ENCODE data around the gene COL5A2.

The COL5A2 gene

DNA sequence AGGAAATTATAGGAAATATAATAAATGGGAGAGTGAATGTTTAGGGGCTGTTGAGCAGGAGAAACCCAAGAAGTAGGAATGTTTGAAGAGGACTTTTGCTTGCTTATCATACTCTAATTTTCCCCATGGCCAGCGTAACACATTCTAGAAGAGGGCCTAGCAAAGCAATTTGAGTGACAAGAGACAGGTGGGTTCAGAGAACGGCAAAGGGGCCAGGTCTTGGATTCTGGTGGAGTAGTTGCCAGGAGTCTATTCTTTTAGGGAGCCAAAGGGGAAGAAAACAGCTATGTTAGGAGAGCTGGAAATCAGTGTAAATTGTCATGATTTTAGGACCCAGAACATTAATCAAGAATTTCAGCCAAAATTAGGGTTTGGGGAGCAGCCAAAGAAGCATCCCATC, 96.5 kb downstream of the COL5A2 start:
- no peaks in the 10 kb centered on the region for H3K4me1 Mint-ChIP-seq (ENCODE audit: low read depth)
- H3K36me3 Mint-ChIP-seq (ENCODE audit: low read depth), result peaks cover 4% of the 10 kb centered on the region
- H3K9me3 Mint-ChIP-seq, result no peaks in the 10 kb centered on the region
- H3K27me3 Mint-ChIP-seq, result no peaks in the 10 kb centered on the region
- H3K27ac Mint-ChIP-seq, result no peak overlapping the region
- no peak overlapping the region for H3K4me3 Mint-ChIP-seq

DNA sequence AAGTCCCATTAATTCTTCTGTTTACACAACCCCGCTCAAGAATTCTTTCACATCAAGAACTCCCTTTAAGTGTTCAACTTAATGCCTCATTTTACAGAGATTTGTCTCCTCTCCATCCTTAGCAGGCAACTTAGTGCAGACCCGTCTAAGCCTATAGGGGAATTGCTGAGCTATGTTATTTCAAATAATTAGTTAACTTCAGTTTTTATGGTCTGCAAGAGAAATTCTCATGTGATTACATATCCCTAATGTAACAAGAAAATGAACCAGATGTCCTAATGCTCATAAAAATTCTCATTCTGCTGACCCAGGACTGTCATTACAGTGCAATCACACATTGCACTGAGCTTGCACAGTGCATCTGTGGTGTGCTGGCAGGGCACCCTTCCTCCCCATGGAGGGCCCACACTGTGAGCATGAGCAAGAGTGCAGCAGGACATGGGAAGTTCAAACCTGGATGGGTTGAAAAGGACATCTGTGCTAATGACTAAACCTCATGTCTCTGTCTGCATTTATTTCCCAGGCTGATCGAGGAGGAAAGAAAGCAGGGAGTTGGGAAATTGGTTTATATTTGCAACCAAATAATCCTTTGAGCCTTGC, 97.1 kb downstream of the COL5A2 start:
- H3K36me3 Mint-ChIP-seq (ENCODE audit: low read depth), result peaks cover 4% of the 10 kb centered on the region
- no peaks in the 10 kb centered on the region for H3K27me3 Mint-ChIP-seq
- H3K27ac Mint-ChIP-seq, result no peak overlapping the region
- no peaks in the 10 kb centered on the region for H3K4me1 Mint-ChIP-seq (ENCODE audit: low read depth)
- H3K4me3 Mint-ChIP-seq, result no peak overlapping the region
- no peaks in the 10 kb centered on the region for H3K9me3 Mint-ChIP-seq

DNA sequence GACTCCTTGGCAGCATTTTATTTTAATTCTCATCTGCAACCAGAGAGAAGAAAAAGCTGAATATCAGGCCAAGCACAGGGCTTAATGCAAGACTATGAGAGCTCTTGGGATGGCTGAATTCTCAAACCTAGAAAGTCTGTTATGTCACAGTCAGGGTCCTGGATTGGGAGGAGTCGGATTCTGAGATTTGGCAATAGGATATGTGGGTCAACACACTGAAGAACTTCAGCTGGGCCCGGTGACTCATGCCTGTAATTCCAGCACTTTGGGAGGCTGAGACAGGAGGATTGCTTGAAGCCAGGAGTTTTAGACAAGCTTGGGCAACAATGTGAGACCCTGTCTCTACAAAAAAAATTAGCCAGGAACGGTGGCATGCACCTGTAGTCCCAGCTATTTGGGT, 103.0 kb downstream of the COL5A2 start:
- Mint-ChIP-seq H3K4me1 (ENCODE audit: low read depth) (no peaks in the 10 kb centered on the region), H3K4me3 (no peak overlapping the region), H3K36me3 (ENCODE audit: low read depth) (peaks cover 4% of the 10 kb centered on the region), H3K27ac (no peak overlapping the region), H3K27me3 (no peaks in the 10 kb centered on the region), H3K9me3 (no peaks in the 10 kb centered on the region)

DNA sequence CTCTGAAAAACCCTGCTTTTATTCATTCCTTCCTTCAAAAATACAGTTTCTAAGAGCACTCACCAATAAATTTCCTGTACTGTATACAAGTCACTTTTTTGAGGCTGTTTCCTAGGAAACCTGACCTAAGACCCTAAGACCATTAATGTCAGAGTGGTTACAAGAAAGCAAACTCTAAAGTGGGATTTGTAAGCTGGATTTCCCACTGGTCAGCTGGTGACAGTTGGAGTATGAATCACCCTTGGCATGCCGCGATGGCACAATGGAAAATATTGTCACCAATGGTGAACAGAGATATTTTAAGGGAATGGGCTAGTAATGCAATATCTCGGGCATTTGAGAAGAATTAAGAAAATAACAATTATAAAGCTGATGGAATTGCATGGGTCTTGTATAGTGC, 103.4 kb downstream of the COL5A2 start:
- Mint-ChIP-seq H3K4me1 (ENCODE audit: low read depth) (no peaks in the 10 kb centered on the region), H3K27ac (no peak overlapping the region), H3K27me3 (no peaks in the 10 kb centered on the region)

DNA sequence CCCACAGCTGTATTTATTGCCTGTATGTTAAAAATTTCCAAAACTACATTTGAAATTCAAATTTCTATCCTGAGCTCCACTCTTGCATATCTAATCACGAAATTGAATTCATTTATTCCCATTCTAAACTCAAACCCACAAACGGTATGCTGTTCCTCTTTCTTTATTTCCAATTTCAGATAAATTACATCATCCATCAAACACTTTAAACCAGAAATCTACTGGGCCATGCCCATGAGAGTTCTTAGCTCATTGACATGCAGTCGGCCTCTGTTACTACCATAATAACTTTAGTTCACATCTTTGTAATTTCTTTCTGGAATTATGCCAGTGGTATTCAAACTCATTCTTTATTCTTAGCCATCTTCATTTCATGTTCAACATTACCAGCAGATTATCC, 105.1 kb downstream of the COL5A2 start:
- H3K36me3 Mint-ChIP-seq (ENCODE audit: low read depth), result peaks cover 4% of the 10 kb centered on the region
- no peak overlapping the region for H3K27ac Mint-ChIP-seq
- no peaks in the 10 kb centered on the region for H3K27me3 Mint-ChIP-seq
- no peaks in the 10 kb centered on the region for H3K4me1 Mint-ChIP-seq (ENCODE audit: low read depth)
- no peaks in the 10 kb centered on the region for H3K9me3 Mint-ChIP-seq
- no peak overlapping the region for H3K4me3 Mint-ChIP-seq

More for the DNA sequence above, 103.4 kb downstream of the COL5A2 start:
- peaks cover 4% of the 10 kb centered on the region for H3K36me3 Mint-ChIP-seq (ENCODE audit: low read depth)
- no peak overlapping the region for H3K4me3 Mint-ChIP-seq
- H3K9me3 Mint-ChIP-seq, result no peaks in the 10 kb centered on the region

DNA sequence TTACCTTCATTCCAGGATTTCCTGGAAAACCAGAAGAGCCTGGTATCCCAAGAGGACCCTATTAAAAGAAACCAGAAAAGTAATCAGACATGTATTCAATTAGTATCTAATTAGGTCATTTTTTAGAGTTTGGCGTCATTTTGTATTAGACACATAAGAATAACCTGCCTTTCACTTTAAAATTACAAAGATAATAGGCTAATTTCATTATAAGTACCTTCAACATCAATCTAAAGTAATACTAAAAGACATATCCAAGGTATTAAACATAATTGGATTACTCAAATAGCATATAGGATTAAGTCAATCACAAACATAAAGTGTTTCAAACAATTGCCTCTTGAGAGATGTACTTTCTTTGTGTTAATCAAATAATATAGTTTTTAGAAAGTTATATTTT, 107.5 kb downstream of the COL5A2 start:
- Mint-ChIP-seq H3K4me3 (no peak overlapping the region), H3K36me3 (ENCODE audit: low read depth) (peaks cover 4% of the 10 kb centered on the region), H3K4me1 (ENCODE audit: low read depth) (no peaks in the 10 kb centered on the region), H3K9me3 (no peaks in the 10 kb centered on the region), H3K27ac (no peak overlapping the region), H3K27me3 (no peaks in the 10 kb centered on the region)

DNA sequence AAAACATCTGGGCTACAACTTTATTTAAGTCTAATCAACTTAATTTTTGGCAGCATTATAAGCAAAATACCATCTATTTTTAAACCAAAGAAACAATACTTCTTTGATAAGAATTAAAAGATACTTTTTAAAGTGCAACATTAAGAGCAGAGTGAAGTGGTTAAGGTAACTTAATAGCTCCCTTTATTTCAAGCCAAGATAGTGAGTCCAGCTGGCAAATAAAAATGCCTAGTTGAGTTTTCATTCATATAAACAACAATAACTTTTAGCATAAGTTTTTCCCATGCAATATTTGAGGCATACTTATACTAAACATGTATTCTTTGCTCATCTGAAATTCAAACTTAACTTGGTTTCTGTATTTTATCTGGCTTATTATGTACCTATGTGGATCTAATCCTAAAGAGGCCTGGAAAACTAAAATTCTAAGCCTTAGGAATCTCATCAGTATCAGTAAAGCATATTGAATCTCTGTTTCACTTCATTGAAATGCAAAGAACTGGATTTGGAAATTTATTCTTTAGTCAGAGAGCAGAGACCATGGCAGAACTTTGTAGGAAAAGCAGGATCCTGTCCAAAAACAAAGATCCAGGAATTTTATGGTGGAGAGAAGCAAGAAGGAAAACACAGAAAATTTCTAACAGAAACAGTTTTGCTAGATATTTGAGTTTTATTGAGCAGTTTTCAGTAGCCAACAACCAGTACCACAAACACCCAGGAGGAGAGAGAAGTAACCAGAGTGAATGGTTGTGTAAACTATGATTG, 109.5 kb downstream of the COL5A2 start:
- Mint-ChIP-seq H3K4me3 (no peak overlapping the region), H3K4me1 (ENCODE audit: low read depth) (no peaks in the 10 kb centered on the region), H3K9me3 (no peaks in the 10 kb centered on the region), H3K27me3 (no peaks in the 10 kb centered on the region), H3K27ac (no peak overlapping the region), H3K36me3 (ENCODE audit: low read depth) (peaks cover 8% of the 10 kb centered on the region)

DNA sequence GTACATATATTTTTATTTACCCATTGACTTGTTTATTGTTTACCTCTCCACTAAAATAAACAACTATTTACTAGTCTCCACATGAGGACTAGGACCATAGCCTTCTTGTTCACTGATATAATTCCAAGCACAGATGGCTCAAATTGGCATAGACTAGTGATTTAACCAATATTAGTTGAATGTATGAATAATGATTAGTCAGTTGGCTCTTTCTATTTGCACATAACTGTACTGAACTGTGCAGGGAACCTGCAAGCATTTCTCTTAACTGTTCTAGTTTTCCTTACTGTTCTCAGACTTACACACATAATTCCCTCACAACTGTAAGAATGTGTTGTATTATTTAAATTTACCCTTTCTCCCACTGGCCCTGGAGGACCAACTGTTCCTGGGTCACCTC, 113.5 kb downstream of the COL5A2 start:
- no peaks in the 10 kb centered on the region for H3K4me1 Mint-ChIP-seq (ENCODE audit: low read depth)
- H3K9me3 Mint-ChIP-seq, result no peaks in the 10 kb centered on the region
- no peaks in the 10 kb centered on the region for H3K27me3 Mint-ChIP-seq
- H3K36me3 Mint-ChIP-seq (ENCODE audit: low read depth), result peaks cover 4% of the 10 kb centered on the region
- no peak overlapping the region for H3K4me3 Mint-ChIP-seq
- no peak overlapping the region for H3K27ac Mint-ChIP-seq

DNA sequence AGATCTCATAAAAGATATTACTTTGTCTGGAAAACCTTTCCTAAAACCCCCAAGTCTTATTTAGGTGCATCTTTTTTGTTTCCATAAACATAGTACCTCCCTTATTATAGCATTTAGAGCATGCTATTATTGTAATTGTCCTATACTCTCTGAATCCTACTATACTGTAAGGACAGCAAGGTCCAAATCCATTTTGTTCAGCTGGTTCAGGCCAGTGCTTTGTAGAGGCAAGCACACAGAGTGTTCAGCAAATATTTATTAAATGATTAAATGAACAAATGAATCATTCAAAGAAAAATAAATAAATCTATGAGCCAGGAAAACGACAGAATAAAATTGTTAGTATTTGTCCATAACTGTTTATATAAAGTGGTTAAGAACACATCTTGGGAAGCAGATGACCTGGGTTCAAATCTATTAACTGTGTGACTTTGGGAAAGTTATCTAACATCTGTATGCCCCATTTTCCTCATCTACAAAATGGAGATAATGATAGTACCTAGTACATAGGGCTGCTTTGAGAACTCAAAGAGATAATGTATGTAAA, 119.4 kb downstream of the COL5A2 start:
- Mint-ChIP-seq H3K4me3 (no peak overlapping the region), H3K9me3 (no peaks in the 10 kb centered on the region), H3K27ac (no peak overlapping the region), H3K27me3 (no peaks in the 10 kb centered on the region), H3K4me1 (ENCODE audit: low read depth) (no peaks in the 10 kb centered on the region), H3K36me3 (ENCODE audit: low read depth) (no peaks in the 10 kb centered on the region)

DNA sequence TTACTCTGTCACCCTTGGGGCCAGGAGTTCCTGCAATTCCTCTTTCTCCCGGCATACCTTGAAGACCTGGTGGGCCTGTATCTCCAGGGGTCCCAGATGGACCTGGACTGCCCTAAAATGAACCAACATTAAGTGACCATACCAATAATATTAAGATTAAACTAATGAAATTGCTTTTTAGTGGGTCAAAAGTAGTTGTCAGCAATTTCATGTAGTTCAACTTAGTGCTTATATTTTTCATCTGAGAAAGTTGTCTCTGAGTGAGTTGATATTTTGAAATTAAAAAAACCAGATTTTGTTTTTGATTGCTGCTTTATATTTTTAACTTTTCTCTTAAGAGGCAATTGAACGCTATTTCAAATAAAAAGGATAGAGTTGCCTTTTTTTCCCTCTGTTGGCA, 122.2 kb downstream of the COL5A2 start:
- H3K27me3 Mint-ChIP-seq, result no peaks in the 10 kb centered on the region
- H3K4me1 Mint-ChIP-seq (ENCODE audit: low read depth), result no peaks in the 10 kb centered on the region
- H3K9me3 Mint-ChIP-seq, result no peaks in the 10 kb centered on the region
- H3K4me3 Mint-ChIP-seq, result no peak overlapping the region
- no peak overlapping the region for H3K27ac Mint-ChIP-seq
- no peaks in the 10 kb centered on the region for H3K36me3 Mint-ChIP-seq (ENCODE audit: low read depth)

DNA sequence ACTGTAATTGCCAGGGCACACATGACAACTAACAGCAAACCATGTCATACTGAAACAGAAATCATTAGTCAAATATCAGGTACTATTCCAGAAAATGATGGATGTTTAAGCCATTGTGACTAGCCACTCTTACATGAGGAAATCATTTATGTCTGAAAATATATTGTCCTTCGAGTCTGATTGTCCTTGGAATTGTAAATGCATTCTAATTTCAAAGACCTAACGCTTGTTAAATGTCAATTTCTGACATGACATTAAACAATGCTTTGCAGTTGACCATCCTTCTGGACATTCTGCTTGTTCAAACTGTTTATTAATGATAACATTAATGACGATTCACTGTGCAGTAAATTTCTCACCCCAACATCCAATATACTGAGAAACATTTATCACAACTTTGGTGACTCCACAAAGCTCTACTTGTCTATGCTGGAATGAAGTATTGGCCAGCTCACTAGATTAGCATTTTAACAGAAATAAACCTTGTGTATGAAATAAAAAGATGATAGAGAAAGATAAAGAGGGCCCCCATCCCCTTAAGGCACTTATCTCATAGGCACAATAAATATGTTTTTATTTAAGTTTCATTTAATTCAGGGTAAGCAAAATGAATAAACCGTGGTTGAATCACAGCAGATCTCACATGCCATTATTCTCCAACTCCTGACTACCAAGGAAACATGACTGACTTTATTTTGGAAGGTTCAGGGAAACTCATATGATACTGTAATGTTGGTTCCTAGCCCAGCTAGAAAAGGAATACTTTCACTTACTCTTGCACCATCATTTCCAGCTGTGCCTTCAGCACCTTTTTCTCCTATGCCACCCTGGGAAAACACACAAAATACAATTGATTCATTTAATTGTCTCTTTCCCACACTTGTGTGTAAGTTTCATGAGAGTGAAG, 123.1 kb downstream of the COL5A2 start:
- Mint-ChIP-seq H3K27me3 (no peaks in the 10 kb centered on the region), H3K4me1 (ENCODE audit: low read depth) (no peaks in the 10 kb centered on the region), H3K36me3 (ENCODE audit: low read depth) (no peaks in the 10 kb centered on the region), H3K27ac (no peak overlapping the region), H3K9me3 (no peaks in the 10 kb centered on the region), H3K4me3 (no peak overlapping the region)

DNA sequence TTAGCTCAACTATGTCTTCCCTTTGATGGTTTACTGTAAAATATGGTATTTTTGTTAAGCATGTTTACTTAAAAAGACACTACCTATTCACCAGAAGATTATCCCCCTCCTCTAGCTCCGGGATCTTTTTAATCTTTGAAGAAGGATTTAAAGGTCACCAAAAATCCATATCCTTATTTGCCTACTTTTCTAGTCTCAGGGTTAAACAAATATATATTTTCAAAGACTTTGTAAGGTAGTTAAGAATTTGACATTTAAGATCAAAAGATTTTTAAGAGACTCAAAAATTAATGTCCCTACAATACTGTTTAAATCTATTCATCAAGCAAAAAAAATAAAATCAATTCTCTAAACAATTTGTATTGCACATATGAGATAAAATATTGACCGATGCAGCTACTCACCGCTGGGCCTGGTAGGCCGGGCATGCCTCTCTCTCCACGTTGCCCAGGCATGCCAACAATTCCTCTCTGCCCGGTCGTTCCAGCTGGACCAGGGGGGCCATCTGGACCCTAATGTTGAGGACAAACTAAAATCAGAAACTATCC, 129.3 kb downstream of the COL5A2 start:
- H3K27me3 Mint-ChIP-seq, result no peaks in the 10 kb centered on the region
- H3K36me3 Mint-ChIP-seq (ENCODE audit: low read depth), result peaks cover 4% of the 10 kb centered on the region
- H3K9me3 Mint-ChIP-seq, result no peaks in the 10 kb centered on the region
- H3K27ac Mint-ChIP-seq, result no peak overlapping the region
- no peaks in the 10 kb centered on the region for H3K4me1 Mint-ChIP-seq (ENCODE audit: low read depth)
- H3K4me3 Mint-ChIP-seq, result no peak overlapping the region

DNA sequence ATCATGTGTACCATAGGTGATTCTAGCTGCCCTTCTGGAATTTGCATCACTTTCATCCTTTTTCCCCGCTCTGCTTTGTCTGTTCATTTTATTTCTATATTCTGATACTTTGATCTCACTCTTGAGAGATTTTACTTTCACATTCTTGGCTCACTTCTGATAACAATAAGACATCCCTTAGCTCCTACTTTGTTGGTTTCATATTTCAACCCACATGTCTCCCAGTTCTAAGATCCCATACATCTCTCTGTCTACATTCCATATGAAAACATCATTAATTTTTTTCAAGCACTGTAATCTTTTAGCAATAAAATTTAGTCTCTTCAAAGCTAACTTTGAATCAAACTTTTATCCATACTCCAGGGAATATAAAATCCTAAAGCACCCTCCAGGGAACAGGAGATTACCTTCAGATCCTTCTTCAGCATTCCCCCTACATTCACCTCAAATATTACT, 129.8 kb downstream of the COL5A2 start:
- Mint-ChIP-seq H3K4me3 (no peak overlapping the region), H3K27ac (no peak overlapping the region), H3K27me3 (no peaks in the 10 kb centered on the region), H3K9me3 (no peaks in the 10 kb centered on the region), H3K36me3 (ENCODE audit: low read depth) (peaks cover 4% of the 10 kb centered on the region), H3K4me1 (ENCODE audit: low read depth) (no peaks in the 10 kb centered on the region)

DNA sequence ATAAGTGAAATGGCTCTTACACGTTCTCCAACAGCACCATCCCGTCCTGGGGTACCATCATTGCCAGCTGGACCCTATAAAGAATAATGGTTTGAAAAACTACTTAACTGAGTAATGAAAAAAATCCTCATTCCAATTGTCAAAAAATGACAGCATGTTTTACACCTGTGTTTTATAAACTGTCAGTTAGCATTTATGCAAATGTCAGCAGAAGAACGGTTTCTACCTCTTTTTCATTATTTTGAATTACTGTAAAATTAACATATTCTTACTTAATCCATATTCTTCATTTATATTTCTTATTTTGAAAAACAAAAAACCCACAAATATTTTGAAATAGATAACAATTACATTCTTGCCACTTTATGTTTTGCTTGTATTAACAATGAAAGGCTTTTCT, 131.4 kb downstream of the COL5A2 start:
- Mint-ChIP-seq H3K36me3 (ENCODE audit: low read depth) (peaks cover 4% of the 10 kb centered on the region), H3K27me3 (no peaks in the 10 kb centered on the region), H3K4me1 (ENCODE audit: low read depth) (no peaks in the 10 kb centered on the region), H3K4me3 (no peak overlapping the region), H3K9me3 (no peaks in the 10 kb centered on the region), H3K27ac (no peak overlapping the region)

All from stimulated activated naive CD8-positive, alpha-beta T cell treated with anti-CD3 and anti-CD28 coated beads, Interleukin-15, Interleukin-2, amounts not matched to agents 100 ng/mL and 50 ng/mL, for 24 hours (primary cell).